NOMO-1 treated with DMSO at 0.1 percent for 48 hours (cell line): ENCODE data around the gene WDR37.

Source experiments
- DNase-seq: peaks from one replicate; lab custom pipeline; 2025; ENCODE audit not compliant: unreplicated experiment; lab: John Stamatoyannopoulos, UW

The WDR37 gene

DNA sequence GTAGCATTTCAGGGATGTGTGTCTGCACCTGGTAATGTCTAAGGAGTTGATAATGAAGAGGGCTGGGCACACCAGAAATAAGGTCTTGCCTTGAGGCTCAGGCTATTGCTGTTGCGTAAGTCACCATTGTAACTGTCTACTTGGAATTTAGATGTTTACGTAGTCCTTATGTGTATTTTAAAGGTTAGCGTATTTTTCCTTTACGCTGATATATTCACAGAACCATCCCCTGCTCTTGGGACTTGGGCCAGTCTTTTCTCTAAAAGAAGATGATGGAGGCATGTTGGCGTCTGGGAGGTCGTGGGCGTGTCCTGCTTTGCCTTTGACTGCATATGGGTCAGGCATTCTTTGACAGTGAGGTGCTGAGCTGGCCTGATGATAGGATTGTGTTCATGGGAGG lies 14.7 kb downstream of the WDR37 start:
- DNase-seq = no peak

DNA sequence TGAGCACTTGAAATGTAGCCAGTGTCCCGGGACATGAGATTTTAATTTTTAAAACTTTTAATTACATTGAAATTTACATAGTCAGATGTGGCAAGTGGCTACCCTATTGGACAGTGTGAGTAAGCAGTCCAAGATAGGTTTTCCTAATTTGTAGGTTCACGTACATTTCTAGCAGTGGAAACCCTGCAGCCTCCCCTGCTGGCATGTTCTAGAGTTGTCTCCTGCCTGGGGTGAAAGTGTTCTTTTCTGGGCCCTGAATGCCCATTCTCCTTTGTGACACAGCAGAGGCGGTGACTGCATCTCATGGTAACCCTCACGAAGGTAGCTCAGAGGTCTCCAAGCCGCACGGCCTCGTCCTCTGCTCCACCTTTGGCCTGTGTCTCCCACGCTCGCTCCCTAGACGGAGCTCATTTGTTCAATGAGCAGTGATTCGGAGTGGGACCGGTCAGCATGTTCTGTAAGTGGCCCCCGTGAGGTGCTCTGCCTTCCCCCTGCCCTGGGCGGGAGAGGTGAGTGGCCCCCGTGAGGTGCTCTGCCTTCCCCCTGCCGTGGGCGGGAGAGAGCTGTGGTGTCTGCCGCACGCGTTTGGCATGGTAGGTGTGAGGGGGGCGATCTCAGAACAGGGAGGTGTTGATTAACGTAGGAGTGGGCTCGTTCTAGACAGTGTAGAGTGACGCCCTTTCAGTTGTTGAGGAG lies 18.0 kb downstream of the WDR37 start:
- DNase-seq = no peak

DNA sequence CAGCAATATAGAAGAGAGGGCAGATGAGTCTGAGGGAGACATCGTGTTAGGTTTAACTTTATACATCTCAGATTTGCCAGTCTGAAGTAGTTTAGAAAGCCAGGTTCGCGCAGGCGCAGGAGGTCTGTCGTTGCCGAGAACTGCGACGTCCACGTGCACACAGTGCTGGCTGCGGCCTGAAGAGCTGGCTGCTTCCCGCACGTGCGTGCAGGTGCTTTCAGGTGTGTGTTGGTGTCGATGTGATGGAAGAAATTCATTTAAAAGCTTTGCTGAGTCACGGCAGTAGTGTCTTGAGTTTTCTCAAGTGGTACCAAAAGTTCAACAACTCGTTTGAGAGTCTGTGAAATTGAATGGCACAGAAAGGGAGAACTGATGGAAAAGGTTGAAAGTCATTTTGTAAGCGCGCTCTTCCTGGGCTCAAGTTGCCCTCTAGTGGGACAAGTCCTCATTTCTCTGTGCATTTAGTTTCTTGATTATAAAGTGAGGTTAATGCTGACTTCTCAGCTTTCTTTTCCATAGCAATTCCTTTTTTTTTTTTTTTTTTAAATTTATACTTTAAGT lies 18.6 kb downstream of the WDR37 start:
- peak; percentile 20 for DNase-seq

DNA sequence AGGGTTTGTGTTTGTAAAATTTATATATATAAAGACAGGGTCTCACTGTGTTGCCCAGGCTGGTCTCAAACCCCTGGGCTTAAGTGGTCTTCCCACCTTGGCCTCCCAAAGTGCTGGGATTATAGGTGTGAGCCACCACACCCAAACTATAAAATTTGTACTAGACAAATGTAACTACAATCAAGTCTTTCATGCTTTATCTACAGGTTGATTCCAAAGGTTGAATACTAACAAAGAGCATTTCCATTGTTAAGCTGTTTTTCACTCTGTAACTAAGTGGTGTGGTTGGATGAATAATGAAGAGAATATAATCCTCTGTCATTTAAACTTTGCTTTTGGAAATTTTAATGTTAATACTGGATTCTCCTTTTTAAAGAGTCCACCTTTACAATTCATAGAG lies 22.5 kb downstream of the WDR37 start:
- DNase-seq = no peak

- DNase-seq = no peak
These were observed 27.4 kb downstream of the WDR37 start for GRCh38 chr10:1083581-1083980.

GRCh38 chr10:1084011-1084950 lies 28.1 kb downstream of the WDR37 start:
- DNase-seq = no peak

GRCh38 chr10:1085258-1085657 lies 29.1 kb downstream of the WDR37 start:
- no peak for DNase-seq

DNA sequence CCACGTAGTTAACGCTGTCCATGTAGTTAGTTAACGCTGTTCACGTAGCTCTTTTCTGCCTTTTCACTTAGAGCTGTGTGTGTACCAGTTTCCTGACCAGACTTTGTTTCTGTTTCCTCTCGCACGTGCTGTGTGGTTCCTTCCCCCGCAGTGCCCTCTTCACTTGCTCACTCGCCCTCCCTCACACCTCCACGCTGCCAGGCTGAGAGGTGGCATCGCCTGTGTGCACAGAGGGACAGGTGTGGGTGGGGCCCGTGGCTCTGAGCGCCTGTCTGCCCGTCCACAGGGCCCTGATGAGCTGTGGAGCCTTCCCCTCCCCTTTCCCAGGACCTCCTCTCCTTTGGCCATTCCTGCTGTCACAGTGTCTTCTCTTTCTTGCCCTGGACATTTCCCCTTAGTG lies 30.6 kb downstream of the WDR37 start:
- DNase-seq = no peak

DNA sequence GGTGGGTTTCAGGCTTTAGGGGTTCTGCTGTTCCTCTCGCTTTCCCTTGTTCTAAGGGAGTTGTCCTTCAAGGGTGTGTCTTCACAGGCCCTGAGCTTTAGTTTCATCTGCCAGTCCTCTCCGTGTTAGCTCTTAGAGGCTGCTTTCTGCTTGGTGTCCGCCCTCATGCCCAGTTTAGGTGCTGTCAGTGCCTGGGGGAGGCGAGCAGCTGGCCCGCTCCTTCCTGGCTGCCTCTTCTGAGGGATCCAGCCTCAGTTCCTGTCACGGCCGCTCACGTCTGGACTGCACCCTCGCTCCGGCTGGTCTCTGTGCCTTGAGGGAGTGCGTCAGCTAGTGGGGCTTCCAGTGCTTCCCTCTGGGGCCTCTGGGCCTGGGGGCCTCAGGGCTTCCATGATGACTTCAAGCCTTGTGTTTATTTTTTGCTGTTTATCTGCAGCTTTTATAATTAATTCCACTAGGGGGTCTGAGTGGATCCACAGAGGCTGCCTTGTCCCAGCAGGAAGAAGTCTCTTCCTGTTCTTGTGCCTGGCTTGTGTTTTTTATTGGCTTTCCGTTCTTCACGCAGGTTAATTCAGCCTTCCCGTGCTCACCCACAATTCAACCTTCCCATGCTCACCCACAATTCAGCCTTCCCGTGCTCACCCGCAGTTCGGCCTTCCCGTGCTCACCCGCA lies 33.0 kb downstream of the WDR37 start:
- DNase-seq = no peak

- DNase-seq = no peak
These were observed 34.5 kb downstream of the WDR37 start for GRCh38 chr10:1090696-1091095.

GRCh38 chr10:1093696-1094095 lies 37.5 kb downstream of the WDR37 start:
- DNase-seq = no peak

- DNase-seq = no peak
These were observed 38.2 kb downstream of the WDR37 start for GRCh38 chr10:1094112-1095057.

DNA sequence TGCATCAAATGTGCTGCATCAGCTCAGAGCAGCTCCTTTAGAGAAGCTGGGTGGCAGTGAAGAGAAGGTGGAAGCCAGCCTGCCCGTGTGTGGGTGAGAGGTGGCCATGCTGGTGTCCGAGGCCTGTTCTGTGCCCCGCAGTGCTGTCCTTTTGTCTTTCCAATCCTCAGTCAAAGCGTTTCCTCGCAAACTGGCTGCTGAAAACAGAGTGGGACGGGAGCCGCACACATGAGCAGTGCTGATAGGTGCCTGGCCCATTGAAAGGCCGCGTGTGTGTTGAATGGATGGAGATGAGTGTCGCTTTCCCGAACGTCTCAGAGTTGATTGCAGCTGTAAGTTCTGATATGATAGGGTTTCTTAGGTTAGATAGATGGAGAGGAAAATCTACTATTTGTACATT lies 39.3 kb downstream of the WDR37 start:
- DNase-seq = no peak

DNA sequence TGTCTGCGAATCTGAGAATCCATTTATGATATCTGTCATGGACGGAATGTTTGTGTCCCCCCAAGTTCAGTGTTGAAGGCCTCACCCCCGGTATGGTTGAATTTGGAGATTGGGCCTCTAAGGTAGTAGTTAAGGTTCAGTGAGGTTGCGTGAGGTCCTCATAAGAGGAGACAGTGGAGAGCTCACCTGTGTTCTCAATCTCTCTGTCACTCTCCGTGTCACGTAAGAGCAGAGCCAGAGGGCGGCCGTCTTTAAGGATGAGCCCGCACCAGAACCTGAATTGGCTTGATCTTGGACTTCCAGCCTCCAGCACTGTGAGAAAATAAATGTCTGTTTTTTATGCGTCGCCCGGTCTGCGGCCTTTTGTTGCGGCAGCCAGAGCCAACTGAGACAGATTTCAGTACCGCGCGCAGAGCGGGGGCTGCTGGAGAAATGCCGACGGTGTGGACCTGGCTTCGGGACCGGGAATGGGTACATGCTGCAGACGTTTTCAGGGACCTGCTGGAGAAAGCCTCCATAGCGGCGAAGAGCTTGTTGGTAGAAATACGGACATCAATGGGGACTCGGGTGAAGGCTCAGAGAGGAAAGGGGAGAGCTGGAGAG lies 40.2 kb downstream of the WDR37 start:
- DNase-seq = no peak

GRCh38 chr10:1097436-1097835 lies 41.3 kb downstream of the WDR37 start:
- DNase-seq = no peak

DNA sequence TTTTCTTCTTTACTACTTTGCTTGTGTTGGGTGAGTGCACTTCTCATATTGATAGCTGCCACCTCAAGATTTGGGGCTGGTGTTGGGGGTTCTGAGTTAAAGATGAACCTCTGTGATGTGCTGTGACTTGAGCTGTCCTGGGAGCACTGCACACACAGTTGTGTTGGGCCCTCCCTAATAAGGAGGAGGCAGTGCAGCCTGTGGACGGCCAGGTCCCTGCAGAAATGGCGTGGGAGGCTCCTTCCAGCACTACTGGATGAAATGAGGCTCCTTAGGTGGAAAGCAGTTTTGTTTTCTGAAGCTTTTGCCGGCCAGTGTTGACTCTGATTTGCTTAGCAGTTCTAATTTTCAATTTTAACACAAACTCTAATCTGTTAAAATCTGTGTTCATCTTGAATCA lies 44.0 kb downstream of the WDR37 start:
- DNase-seq = no peak

DNA sequence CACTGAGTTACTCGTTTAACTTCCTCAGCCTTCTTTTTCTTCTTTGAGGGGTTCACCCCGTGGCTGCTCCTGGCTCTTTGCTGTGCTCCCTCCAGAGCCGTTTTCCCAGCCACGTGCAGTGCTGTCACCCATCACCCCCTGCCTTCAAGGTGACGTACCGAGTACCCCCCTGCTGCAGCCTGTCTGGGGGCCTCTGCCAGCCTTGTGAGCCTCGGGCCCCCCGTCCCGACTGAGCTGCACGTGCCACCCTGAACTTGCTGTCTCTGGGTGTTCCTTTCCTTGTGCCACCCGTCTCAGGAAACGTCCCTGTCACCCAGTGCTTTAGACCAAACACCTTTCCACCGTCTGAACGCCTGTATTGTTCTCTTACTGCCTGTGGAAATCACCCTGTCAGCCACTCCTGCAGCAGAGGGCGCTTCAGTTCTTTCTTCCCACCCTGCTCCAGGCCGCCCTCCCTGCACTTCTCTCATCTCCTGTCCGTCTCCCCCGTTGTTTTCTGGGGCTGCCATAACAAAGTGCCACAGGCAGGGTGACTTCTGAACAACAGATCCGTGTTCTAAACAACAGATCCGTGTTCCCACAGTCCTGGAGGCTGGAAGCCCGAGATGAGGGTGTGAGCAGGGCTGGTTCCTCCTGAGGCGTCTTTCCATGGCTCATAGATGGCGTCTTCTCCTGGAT lies 44.6 kb downstream of the WDR37 start:
- no peak for DNase-seq

DNA sequence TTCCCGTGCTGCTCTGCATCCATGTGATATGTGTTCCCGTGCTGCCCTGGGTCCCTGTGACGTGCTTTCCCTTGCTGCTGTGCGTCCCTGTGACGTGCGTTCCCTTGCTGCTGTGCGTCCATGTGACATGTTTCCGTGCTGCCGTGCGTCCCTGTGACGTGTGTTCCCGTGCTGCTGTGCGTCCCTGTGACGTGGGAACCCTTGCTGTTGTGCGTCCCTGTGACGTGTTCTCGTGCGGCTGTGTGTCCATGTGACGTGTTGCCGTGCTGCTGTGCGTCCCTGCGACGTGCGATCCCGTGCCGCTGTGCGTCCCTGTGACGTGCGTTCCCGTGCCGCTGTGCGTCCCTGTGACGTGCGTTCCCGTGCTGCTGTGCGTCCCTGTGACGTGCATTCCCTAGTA lies 45.8 kb downstream of the WDR37 start:
- no peak for DNase-seq

DNA sequence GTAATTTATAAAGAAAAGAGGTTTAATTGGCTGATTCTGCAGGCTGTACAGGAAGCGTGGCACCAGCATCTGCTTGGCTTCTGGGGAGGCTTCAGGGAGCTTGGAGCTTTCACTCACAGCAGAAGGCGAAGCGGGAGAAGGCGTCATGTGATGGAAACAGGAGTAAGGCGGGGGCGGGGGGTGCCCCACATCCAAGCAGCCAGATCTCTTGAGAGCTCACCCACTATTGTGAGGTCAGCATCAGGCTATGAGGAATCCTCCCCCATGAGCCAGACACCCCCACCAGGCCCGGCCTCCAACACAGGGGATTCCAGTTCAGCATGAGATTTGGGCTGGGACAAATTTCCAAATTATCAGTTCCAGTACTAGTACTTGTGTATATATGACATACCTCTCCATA lies 46.2 kb downstream of the WDR37 start:
- no peak for DNase-seq
